ENCODE data around the gene TNS3.

- TF ChIP-seq CTCF (IDR thresholded peaks at IDR 0.05) (no peak), POLR2A (IDR thresholded peaks at IDR 0.05) (no peak)
These were observed 68.1 kb downstream of the TNS3 start for GRCh38 chr7:47513741-47514241.

Data from uterus (tissue), 2 donors.